Tibial nerve (tissue), 4 donors: ENCODE results near the gene TMEM217. TPM values are rescaled to one million over a fixed set of nuclear protein-coding genes. Genes with fewer than 3 reads are reported as not detected.

Source experiments
- DNase-seq, 2 donors: peaks; one replicate each; pipeline ENCODE4 v3.0.0-alpha.2; 2019; ENCODE audit warnings: low spot score in 2 of 2
- H3K27ac ChIP-seq, 4 donors: fragments of 200-600 bp; sonication (generic) in 3 of 4; one replicate each; pipeline ENCODE4 v1.5.1; 2017 to 2019; ENCODE audit warnings: mild to moderate bottlenecking in 1 of 4
- H3K27me3 ChIP-seq, 2 donors: fragments of 200-600 bp; sonication (generic) in 1 of 2; one replicate each; pipeline versions ENCODE4 v1.5.1 to v1.6.0; 2017 to 2019
- H3K36me3 ChIP-seq, 3 donors: fragments of 200-600 bp; sonication (generic); one replicate each; pipeline ENCODE4 v1.5.1; 2018 to 2019
- H3K4me1 ChIP-seq, 4 donors: fragments of 200-600 bp; sonication (generic) in 3 of 4; one replicate each; pipeline ENCODE4 v1.5.1; 2017 to 2019
- H3K4me3 ChIP-seq, 4 donors: fragments of 200-600 bp; sonication (generic) in 3 of 4; one replicate each; pipeline ENCODE4 v1.5.1; 2017 to 2019; ENCODE audit warnings: mild to moderate bottlenecking in 1 of 4, moderate library complexity in 1 of 4
- H3K9me3 ChIP-seq, 4 donors: fragments of 200-600 bp; sonication (generic) in 3 of 4; one replicate each; pipeline ENCODE4 v1.5.1; 2017 to 2019
- EP300 ChIP-seq, 2 donors: sonication (generic); formaldehyde crosslinking; IDR thresholded peaks; one replicate each; pipeline ENCODE4 v1.6.1; 2017; ENCODE audit warnings: antibody characterized with exemption in 2 of 2, mild to moderate bottlenecking in 1 of 2
- POLR2A ChIP-seq, 2 donors: fragments of 450-650 bp; IDR thresholded peaks; one replicate each; pipeline ENCODE4 v1.6.1; 2017; ENCODE audit warnings: antibody characterized with exemption in 2 of 2, mild to moderate bottlenecking in 2 of 2, moderate library complexity in 2 of 2
- WGBS, 2 donors: methylation state at CpG; one replicate each; pipeline ENCODE4 v1.1.5; 2018; 5-methylcytosine and 5-hydroxymethylcytosine counted together
- total RNA-seq, 4 donors: library from RNA; depleted of rRNA; stranded (reverse); fragments of >200 nt; gene quantifications; one replicate each; pipeline ENCODE4 v1.1.0, GENCODE V29; 2016
- TF ChIP-seq, protein P1 (sequence below), 5 experiments: fragments of 200-600 bp in 3 of 5; fragments of 450-650 bp in 2 of 5; sonication (generic) in 3 of 5; IDR thresholded peaks; one replicate each; pipeline ENCODE4 v1.5.1; 2016 to 2019; ENCODE audit warnings: antibody characterized with exemption in 5 of 5, mild to moderate bottlenecking in 3 of 5, moderate library complexity in 2 of 5

The TMEM217 gene
- total RNA-seq, 4 donors from 2014 or later = 0.39 to 1.2 TPM; not detected in 2

DNA sequence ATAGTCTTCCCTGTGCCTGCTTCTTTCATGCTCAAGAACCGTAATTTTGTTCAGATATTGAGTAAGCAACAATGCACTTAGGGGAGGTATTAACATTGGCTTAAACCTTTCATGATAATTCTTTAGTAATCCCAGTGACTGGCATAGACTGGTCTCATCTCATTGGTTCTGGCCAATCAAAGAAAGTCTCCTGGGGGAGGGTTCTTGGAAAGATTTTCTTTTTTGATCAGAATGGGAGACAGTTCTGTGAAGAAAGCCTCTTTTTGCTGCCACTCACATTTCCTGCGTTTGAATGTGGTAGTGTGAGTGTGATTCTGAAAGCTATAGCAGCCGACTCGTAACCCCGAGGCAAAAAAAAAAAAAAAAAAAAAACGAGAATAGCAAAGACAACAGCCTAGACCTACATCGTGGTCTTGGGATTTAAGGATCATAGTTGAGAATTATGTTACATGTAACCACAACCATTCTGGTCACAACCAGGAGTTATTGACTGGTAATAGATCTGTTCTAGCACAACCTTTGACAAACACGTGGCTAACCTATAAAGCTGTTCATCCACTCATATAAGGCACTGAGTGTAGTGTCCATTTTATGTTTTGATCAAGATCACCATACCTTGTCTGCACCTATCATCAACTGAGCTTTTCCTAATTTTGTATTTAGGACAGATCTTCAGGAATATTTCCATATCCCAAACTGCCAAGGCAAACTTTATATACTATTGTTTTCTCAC is 15.1 kb upstream of the TMEM217 start:
- Histone ChIP-seq H3K9me3 (no peaks in the 10 kb centered on the region), H3K27me3 (no peaks in the 10 kb centered on the region), H3K4me3 (no peak overlapping the region), H3K4me1 (no peaks in the 10 kb centered on the region), H3K36me3 (peaks cover 0 to 27% (median 5%) of the 10 kb centered on the region in 3 donors), H3K27ac (no peak overlapping the region)
- TF ChIP-seq, protein P1, sequence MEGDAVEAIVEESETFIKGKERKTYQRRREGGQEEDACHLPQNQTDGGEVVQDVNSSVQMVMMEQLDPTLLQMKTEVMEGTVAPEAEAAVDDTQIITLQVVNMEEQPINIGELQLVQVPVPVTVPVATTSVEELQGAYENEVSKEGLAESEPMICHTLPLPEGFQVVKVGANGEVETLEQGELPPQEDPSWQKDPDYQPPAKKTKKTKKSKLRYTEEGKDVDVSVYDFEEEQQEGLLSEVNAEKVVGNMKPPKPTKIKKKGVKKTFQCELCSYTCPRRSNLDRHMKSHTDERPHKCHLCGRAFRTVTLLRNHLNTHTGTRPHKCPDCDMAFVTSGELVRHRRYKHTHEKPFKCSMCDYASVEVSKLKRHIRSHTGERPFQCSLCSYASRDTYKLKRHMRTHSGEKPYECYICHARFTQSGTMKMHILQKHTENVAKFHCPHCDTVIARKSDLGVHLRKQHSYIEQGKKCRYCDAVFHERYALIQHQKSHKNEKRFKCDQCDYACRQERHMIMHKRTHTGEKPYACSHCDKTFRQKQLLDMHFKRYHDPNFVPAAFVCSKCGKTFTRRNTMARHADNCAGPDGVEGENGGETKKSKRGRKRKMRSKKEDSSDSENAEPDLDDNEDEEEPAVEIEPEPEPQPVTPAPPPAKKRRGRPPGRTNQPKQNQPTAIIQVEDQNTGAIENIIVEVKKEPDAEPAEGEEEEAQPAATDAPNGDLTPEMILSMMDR (IDR thresholded peaks at IDR 0.05) = no peak
- TF ChIP-seq EP300 (IDR thresholded peaks at IDR 0.05) (no peak), POLR2A (IDR thresholded peaks at IDR 0.05) (no peak)
- no peak for DNase-seq
- WGBS, 2 donors = 54 to 55% methylated on average over 8 of the region's 8 CpGs

DNA sequence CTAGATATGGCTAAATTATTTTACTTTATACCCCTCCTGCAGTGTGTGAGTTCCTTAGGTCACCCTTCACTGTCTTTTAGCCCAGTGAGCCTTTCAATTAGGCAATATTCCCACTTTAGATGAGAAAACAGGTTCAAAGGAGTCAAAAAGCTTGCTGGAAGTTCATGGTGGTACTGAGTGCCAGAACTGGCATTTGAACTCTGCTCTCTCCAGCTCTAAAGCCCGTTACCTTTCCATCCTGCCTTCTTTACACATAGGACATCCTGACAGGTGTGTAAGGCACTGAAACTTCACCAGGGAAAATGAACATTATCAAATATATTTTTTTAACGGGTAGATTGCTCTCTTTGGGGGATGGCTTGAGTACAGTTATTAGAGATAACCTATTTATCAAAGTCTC is 11.2 kb upstream of the TMEM217 start:
- TF ChIP-seq POLR2A (IDR thresholded peaks at IDR 0.05) (no peak), EP300 (IDR thresholded peaks at IDR 0.05) (no peak)
- TF ChIP-seq, protein P1 (IDR thresholded peaks at IDR 0.05) = no peak
- H3K4me1 ChIP-seq = no peaks in the 10 kb centered on the region
- no peaks in the 10 kb centered on the region for H3K27me3 ChIP-seq
- H3K9me3 ChIP-seq = peaks cover 0 to 5% (median 0%) of the 10 kb centered on the region in 4 donors
- peaks cover 0 to 27% (median 5%) of the 10 kb centered on the region in 3 donors for H3K36me3 ChIP-seq
- no peak overlapping the region for H3K27ac ChIP-seq
- DNase-seq = no peak
- H3K4me3 ChIP-seq = no peak overlapping the region
- WGBS, 2 donors = 86 to 92% methylated on average over 2 of the region's 2 CpGs

- H3K9me3 ChIP-seq = peaks cover 0 to 5% (median 0%) of the 10 kb centered on the region in 4 donors
- peaks cover 0 to 20% (median 4%) of the 10 kb centered on the region in 3 donors for H3K36me3 ChIP-seq
- WGBS, 2 donors = 83 to 87% methylated on average over 3 of the region's 3 CpGs
- H3K4me3 ChIP-seq = no peak overlapping the region
- H3K27ac ChIP-seq = no peak overlapping the region
- no peaks in the 10 kb centered on the region for H3K4me1 ChIP-seq
- no peaks in the 10 kb centered on the region for H3K27me3 ChIP-seq
- DNase-seq = no peak
- TF ChIP-seq EP300 (IDR thresholded peaks at IDR 0.05) = no peak
- TF ChIP-seq, protein P1 (IDR thresholded peaks at IDR 0.05) = no peak
- no peak for TF ChIP-seq POLR2A (IDR thresholded peaks at IDR 0.05)
These were observed 7.9 kb upstream of the TMEM217 start for GRCh38 chr6:37265860-37266259.

DNA sequence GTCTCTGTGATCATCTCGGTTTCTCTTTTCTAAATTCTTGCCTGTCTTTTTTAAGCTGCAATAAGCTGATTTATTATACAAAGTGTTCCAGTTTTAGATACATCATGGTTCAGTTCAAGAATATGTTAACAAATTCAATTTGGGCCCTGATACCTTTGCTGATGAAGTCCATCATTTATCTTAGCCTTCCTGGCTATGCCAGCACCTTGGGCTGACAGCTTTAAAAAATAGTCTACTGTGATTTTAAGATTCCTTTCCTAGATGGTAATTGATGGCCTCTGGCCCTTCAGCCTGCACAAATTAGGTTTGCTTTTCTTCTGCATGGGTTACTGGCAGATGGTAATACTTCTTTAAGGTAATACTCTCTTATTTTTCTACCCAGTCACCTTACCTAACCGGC is 7.1 kb upstream of the TMEM217 start:
- H3K27ac ChIP-seq = no peak overlapping the region
- TF ChIP-seq, protein P1 (IDR thresholded peaks at IDR 0.05) = no peak
- TF ChIP-seq POLR2A (IDR thresholded peaks at IDR 0.05) (no peak), EP300 (IDR thresholded peaks at IDR 0.05) (no peak)
- H3K36me3 ChIP-seq = peaks cover 0 to 11% (median 0%) of the 10 kb centered on the region in 3 donors
- peaks cover 0 to 5% (median 0%) of the 10 kb centered on the region in 4 donors for H3K9me3 ChIP-seq
- DNase-seq = no peak
- H3K4me1 ChIP-seq = no peaks in the 10 kb centered on the region
- WGBS, 2 donors = 79 to 85% methylated on average over 2 of the region's 2 CpGs
- H3K27me3 ChIP-seq = no peaks in the 10 kb centered on the region
- H3K4me3 ChIP-seq = no peak overlapping the region

GRCh38 chr6:37262446-37263026 is 4.6 kb upstream of the TMEM217 start:
- Histone ChIP-seq H3K27me3 (no peaks in the 10 kb centered on the region), H3K9me3 (peaks cover 0 to 5% (median 0%) of the 10 kb centered on the region in 4 donors), H3K36me3 (no peaks in the 10 kb centered on the region), H3K4me1 (peaks cover 0 to 18% (median 16%) of the 10 kb centered on the region in 4 donors), H3K27ac (no peak overlapping the region), H3K4me3 (no peak overlapping the region)
- 79 to 80% methylated on average over 8 of the region's 8 CpGs for WGBS, 2 donors
- DNase-seq = no peak
- TF ChIP-seq EP300 (IDR thresholded peaks at IDR 0.05) = no peak
- no peak for TF ChIP-seq POLR2A (IDR thresholded peaks at IDR 0.05)
